ENCODE results near the gene GNAO1.

GRCh38 chr16:56211435-56211981 lies 20.2 kb downstream of the GNAO1 start:
- TF ChIP-seq MAX (CRISPR knock-in tag; IDR thresholded peaks at IDR 0.05), result no peak
- no peak for TF ChIP-seq ZNF274 (IDR thresholded peaks at IDR 0.05; ENCODE audit: borderline replicate concordance, low read depth, low read length)
- no peak for TF ChIP-seq POLR2A (conservative IDR thresholded peaks at IDR 0.05)
- no peak for TF ChIP-seq ZNF124 (CRISPR knock-in tag; IDR thresholded peaks at IDR 0.05)
- no peak for TF ChIP-seq CBFB (CRISPR knock-in tag; IDR thresholded peaks at IDR 0.05)
- no peak for TF ChIP-seq ZNF282 (CRISPR knock-in tag; IDR thresholded peaks at IDR 0.05)
- no peak for TF ChIP-seq MAZ (CRISPR knock-in tag; conservative IDR thresholded peaks at IDR 0.05 in 1 of 2, IDR thresholded peaks at IDR 0.05 in 1 of 2)
- TF ChIP-seq FOXK1 (CRISPR knock-in tag; IDR thresholded peaks at IDR 0.05; ENCODE audit: borderline replicate concordance), result no peak
- TF ChIP-seq SMARCA4 (IDR thresholded peaks at IDR 0.05), result no peak
